ENCODE measurements around the gene PSME4. TPM values are rescaled to one million over a fixed set of nuclear protein-coding genes. Genes with fewer than 3 reads are reported as not detected.
A peak's percentile ranks its signal among the peaks of the same experiment; 100 is the strongest.

PSME4 gene
- total and polyA plus RNA-seq, 2 of the 13 experiments (the other 11 are each of a cell fraction or from before 2014, with no cell fraction given): 52.1 to 77.8 TPM

DNA sequence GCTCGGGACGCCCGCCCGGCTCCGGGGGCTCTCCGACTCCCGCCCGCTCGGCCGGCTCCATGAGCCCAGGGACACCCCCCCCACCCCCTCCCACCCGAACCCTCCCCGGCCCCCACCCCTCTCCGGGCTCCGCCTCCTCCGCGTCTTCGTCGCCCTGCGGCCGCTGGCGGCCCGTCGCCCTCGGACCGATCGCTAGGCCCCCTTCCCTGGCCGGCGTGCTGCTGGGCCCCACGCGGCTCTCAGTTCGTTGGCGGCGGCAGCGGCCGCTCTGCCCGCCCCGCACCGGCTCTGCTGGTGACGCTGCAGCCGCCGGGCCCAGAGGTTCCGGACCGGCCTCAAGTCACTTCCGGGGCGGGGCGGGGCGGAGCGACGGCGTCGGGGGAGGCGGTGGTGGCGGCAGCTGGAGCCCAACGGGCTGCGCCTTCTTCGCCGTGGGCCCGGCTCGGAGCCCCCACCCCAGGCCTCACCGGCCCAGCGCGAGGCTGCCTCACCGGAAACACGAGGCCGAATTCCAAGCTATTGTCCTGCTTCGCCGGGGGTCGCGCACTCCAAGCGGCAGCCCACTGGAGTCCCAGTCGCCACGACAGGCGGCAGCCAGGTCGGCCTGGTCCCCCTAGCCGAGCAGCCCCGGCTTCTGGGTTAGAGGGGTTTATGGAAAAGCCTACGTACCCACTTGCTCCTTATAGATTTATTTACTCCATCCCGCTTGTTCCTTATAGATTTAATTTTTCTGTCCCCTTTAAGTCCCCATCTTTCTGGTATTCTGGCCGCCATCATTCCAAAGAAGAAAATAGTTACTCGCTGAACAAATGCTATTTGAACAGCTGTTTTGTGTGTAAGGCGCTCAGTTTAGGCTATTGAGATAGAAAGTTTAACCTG is at the start of gene PSME4 (continued):
- TF ChIP-seq, protein P1, sequence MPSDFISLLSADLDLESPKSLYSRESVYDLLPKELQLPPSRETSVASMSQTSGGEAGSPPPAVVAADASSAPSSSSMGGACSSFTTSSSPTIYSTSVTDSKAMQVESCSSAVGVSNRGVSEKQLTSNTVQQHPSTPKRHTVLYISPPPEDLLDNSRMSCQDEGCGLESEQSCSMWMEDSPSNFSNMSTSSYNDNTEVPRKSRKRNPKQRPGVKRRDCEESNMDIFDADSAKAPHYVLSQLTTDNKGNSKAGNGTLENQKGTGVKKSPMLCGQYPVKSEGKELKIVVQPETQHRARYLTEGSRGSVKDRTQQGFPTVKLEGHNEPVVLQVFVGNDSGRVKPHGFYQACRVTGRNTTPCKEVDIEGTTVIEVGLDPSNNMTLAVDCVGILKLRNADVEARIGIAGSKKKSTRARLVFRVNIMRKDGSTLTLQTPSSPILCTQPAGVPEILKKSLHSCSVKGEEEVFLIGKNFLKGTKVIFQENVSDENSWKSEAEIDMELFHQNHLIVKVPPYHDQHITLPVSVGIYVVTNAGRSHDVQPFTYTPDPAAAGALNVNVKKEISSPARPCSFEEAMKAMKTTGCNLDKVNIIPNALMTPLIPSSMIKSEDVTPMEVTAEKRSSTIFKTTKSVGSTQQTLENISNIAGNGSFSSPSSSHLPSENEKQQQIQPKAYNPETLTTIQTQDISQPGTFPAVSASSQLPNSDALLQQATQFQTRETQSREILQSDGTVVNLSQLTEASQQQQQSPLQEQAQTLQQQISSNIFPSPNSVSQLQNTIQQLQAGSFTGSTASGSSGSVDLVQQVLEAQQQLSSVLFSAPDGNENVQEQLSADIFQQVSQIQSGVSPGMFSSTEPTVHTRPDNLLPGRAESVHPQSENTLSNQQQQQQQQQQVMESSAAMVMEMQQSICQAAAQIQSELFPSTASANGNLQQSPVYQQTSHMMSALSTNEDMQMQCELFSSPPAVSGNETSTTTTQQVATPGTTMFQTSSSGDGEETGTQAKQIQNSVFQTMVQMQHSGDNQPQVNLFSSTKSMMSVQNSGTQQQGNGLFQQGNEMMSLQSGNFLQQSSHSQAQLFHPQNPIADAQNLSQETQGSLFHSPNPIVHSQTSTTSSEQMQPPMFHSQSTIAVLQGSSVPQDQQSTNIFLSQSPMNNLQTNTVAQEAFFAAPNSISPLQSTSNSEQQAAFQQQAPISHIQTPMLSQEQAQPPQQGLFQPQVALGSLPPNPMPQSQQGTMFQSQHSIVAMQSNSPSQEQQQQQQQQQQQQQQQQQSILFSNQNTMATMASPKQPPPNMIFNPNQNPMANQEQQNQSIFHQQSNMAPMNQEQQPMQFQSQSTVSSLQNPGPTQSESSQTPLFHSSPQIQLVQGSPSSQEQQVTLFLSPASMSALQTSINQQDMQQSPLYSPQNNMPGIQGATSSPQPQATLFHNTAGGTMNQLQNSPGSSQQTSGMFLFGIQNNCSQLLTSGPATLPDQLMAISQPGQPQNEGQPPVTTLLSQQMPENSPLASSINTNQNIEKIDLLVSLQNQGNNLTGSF (CRISPR knock-in tag; IDR thresholded peaks at IDR 0.05): peak; percentile 90; the same call in 1 of the 2 replicates
- TF ChIP-seq SRSF1 (optimal IDR thresholded peaks at IDR 0.05; ENCODE audit: low read depth, low read length) (no peak), KDM6A (CRISPR knock-in tag; IDR thresholded peaks at IDR 0.05; ENCODE audit: low read depth) (no peak), SOX6 (IDR thresholded peaks at IDR 0.05) (no peak), SOX6 (CRISPR knock-in tag; IDR thresholded peaks at IDR 0.05) (peak; percentile 89), FOXO1 (CRISPR knock-in tag; IDR thresholded peaks at IDR 0.05) (peak; percentile 30; the same call in 1 of the 2 replicates), KMT2B (CRISPR knock-in tag; IDR thresholded peaks at IDR 0.05) (peak; percentile 89), ZNF720 (CRISPR knock-in tag; IDR thresholded peaks at IDR 0.05) (no peak), ZNF101 (CRISPR knock-in tag; IDR thresholded peaks at IDR 0.05; ENCODE audit: borderline replicate concordance, low read depth) (0 out of 2 replicates have a peak, but pooled peaks have one; percentile 88), MAF1 (CRISPR knock-in tag; IDR thresholded peaks at IDR 0.05; ENCODE audit: borderline replicate concordance) (peak; percentile 69; the same call in 1 of the 2 replicates), ZNF207 (IDR thresholded peaks at IDR 0.05; ENCODE audit: borderline replicate concordance) (no peak), ZIK1 (CRISPR knock-in tag; IDR thresholded peaks at IDR 0.05; ENCODE audit: borderline replicate concordance, low read depth) (peak; percentile 83), ZNF343 (CRISPR knock-in tag; IDR thresholded peaks at IDR 0.05) (peak; percentile 34; the same call in 1 of the 2 replicates), ZNF672 (CRISPR knock-in tag; IDR thresholded peaks at IDR 0.05) (peak; percentile 64; the same call in 1 of the 2 replicates), ZNF577 (CRISPR knock-in tag; IDR thresholded peaks at IDR 0.05; ENCODE audit: borderline replicate concordance, low read depth) (no peak), NR2C2 (CRISPR knock-in tag; IDR thresholded peaks at IDR 0.05; ENCODE audit: borderline replicate concordance) (peak; percentile 91), ZNF337 (CRISPR knock-in tag; IDR thresholded peaks at IDR 0.05; ENCODE audit: borderline replicate concordance, low read depth) (no peak), TCF7 (IDR thresholded peaks at IDR 0.05; ENCODE audit: low read depth) (no peak), ZNF124 (CRISPR knock-in tag; IDR thresholded peaks at IDR 0.05) (0 out of 2 replicates have a peak, but pooled peaks have one; percentile 26), ZSCAN9 (CRISPR knock-in tag; IDR thresholded peaks at IDR 0.05; ENCODE audit: borderline replicate concordance) (peak; percentile 55; the same call in 1 of the 2 replicates), ZFP36L2 (CRISPR knock-in tag; IDR thresholded peaks at IDR 0.05) (peak; percentile 74; the same call in 1 of the 2 replicates)
- TF ChIP-seq, protein P2, sequence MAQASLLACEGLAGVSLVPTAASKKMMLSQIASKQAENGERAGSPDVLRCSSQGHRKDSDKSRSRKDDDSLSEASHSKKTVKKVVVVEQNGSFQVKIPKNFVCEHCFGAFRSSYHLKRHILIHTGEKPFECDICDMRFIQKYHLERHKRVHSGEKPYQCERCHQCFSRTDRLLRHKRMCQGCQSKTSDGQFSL (CRISPR knock-in tag; IDR thresholded peaks at IDR 0.05): peak; percentile 93
- TF ChIP-seq, protein P3, sequence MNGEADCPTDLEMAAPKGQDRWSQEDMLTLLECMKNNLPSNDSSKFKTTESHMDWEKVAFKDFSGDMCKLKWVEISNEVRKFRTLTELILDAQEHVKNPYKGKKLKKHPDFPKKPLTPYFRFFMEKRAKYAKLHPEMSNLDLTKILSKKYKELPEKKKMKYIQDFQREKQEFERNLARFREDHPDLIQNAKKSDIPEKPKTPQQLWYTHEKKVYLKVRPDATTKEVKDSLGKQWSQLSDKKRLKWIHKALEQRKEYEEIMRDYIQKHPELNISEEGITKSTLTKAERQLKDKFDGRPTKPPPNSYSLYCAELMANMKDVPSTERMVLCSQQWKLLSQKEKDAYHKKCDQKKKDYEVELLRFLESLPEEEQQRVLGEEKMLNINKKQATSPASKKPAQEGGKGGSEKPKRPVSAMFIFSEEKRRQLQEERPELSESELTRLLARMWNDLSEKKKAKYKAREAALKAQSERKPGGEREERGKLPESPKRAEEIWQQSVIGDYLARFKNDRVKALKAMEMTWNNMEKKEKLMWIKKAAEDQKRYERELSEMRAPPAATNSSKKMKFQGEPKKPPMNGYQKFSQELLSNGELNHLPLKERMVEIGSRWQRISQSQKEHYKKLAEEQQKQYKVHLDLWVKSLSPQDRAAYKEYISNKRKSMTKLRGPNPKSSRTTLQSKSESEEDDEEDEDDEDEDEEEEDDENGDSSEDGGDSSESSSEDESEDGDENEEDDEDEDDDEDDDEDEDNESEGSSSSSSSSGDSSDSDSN (CRISPR knock-in tag; IDR thresholded peaks at IDR 0.05): peak; percentile 85

Data from HepG2 (cell line).